ENCODE measurements around the gene FAM131A. TPM values are rescaled to one million over a fixed set of nuclear protein-coding genes. Genes with fewer than 3 reads are reported as not detected.

FAM131A gene
- total RNA-seq, 1 experiment from 2014 or later = 23.0 TPM

GRCh38 chr3:184323696-184324095 lies 13.7 kb upstream of the FAM131A start (continued):
- TF ChIP-seq MYBL2 (CRISPR knock-in tag; IDR thresholded peaks at IDR 0.05) = no peak
- no peak for TF ChIP-seq SMAD4 (CRISPR knock-in tag; IDR thresholded peaks at IDR 0.05)
- TF ChIP-seq ZSCAN18 (CRISPR knock-in tag; IDR thresholded peaks at IDR 0.05) = no peak
- no peak for TF ChIP-seq TEAD1 (CRISPR knock-in tag; IDR thresholded peaks at IDR 0.05)

GRCh38 chr3:184325269-184325668 lies 12.1 kb upstream of the FAM131A start:
- no peak for ATAC-seq
- H3K27me3 Mint-ChIP-seq (ENCODE audit: low read depth) = no peaks in the 10 kb centered on the region
- no peaks in the 10 kb centered on the region for H3K9me3 Mint-ChIP-seq
- no peaks in the 10 kb centered on the region for H3K4me1 Mint-ChIP-seq
- H3K27ac Mint-ChIP-seq = no peak overlapping the region
- TF ChIP-seq ZNF232 (CRISPR knock-in tag; IDR thresholded peaks at IDR 0.05) (no peak), NR1H2 (CRISPR knock-in tag; IDR thresholded peaks at IDR 0.05) (no peak), CTCF (IDR thresholded peaks at IDR 0.05) (no peak), NFE2L1 (CRISPR knock-in tag; IDR thresholded peaks at IDR 0.05) (no peak), NR3C1 (CRISPR knock-in tag; conservative IDR thresholded peaks at IDR 0.05; ENCODE audit: low read depth) (no peak)
- TF ChIP-seq, protein P1, sequence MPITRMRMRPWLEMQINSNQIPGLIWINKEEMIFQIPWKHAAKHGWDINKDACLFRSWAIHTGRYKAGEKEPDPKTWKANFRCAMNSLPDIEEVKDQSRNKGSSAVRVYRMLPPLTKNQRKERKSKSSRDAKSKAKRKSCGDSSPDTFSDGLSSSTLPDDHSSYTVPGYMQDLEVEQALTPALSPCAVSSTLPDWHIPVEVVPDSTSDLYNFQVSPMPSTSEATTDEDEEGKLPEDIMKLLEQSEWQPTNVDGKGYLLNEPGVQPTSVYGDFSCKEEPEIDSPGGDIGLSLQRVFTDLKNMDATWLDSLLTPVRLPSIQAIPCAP (CRISPR knock-in tag; IDR thresholded peaks at IDR 0.05) = no peak
- TF ChIP-seq, protein P2, sequence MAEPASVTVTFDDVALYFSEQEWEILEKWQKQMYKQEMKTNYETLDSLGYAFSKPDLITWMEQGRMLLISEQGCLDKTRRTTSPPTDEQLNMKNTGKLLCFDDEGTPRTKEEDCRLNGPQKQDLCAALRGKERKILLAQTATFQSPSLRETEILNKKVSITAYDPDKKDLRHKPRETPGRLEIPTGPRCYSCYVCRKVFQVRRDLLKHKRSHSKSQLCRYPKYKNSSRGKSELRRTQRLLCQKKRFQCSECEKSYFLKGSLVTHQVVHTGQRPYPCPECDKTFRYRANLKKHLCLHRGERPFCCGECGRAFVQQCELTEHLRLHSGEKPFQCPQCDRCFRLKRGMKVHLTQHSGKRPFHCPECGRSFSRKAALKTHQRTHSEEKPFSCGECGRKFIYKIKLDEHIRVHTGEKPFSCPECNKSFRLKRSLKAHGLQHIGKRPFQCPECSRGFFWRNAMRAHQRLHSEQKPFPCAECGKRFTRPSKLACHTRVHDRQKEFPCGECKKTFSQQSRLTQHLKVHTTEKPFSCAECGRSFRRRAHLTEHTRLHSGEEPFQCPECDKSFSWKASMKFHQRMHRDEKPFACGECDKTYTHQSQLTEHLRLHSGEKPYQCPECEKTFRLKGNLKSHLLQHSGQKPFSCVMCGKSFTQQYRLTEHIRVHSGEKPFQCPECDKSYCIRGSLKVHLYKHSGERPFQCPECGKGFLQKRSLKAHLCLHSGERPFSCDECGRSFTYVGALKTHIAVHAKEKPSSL (CRISPR knock-in tag; conservative IDR thresholded peaks at IDR 0.05) = no peak
- TF ChIP-seq, protein P3, sequence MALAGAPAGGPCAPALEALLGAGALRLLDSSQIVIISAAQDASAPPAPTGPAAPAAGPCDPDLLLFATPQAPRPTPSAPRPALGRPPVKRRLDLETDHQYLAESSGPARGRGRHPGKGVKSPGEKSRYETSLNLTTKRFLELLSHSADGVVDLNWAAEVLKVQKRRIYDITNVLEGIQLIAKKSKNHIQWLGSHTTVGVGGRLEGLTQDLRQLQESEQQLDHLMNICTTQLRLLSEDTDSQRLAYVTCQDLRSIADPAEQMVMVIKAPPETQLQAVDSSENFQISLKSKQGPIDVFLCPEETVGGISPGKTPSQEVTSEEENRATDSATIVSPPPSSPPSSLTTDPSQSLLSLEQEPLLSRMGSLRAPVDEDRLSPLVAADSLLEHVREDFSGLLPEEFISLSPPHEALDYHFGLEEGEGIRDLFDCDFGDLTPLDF (CRISPR knock-in tag; IDR thresholded peaks at IDR 0.05) = no peak
- H3K36me3 Mint-ChIP-seq = peaks cover 96% of the 10 kb centered on the region
- ChIA-PET CTCF (no interaction called here), POLR2A (no interaction called here)
- no peak for DNase-seq (ENCODE audit: low spot score)
- H3K4me3 Mint-ChIP-seq = no peak overlapping the region

- no peaks in the 10 kb centered on the region for H3K9me3 Mint-ChIP-seq
- H3K36me3 Mint-ChIP-seq = peaks cover 96% of the 10 kb centered on the region
- H3K27ac Mint-ChIP-seq = no peak overlapping the region
- no peak for TF ChIP-seq JUN (CRISPR knock-in tag; IDR thresholded peaks at IDR 0.05)
- H3K4me1 Mint-ChIP-seq = no peaks in the 10 kb centered on the region
- ATAC-seq = no peak
- no peaks in the 10 kb centered on the region for H3K27me3 Mint-ChIP-seq (ENCODE audit: low read depth)
- DNase-seq (ENCODE audit: low spot score) = no peak
- ChIA-PET POLR2A (no interaction called here), CTCF (no interaction called here)
- H3K4me3 Mint-ChIP-seq = no peak overlapping the region
Observed at GRCh38 chr3:184325715-184326369, 11.6 kb upstream of the FAM131A start.

GRCh38 chr3:184327171-184327570 lies 10.2 kb upstream of the FAM131A start:
- Mint-ChIP-seq H3K4me3 (no peak overlapping the region), H3K36me3 (peaks cover 96% of the 10 kb centered on the region), H3K27me3 (ENCODE audit: low read depth) (no peaks in the 10 kb centered on the region), H3K27ac (no peak overlapping the region), H3K4me1 (no peaks in the 10 kb centered on the region), H3K9me3 (no peaks in the 10 kb centered on the region)
- DNase-seq (ENCODE audit: low spot score) (no peak), ATAC-seq (no peak)
- POLR2A ChIA-PET = no interaction called here
- CTCF ChIA-PET = interaction anchor here (1.3 kb wide), 1 partner anchor 44 kb away, joined by 5 read pairs; no protein-coding TSS in a partner anchor
- no peak for TF ChIP-seq E2F5 (CRISPR knock-in tag; IDR thresholded peaks at IDR 0.05)
- TF ChIP-seq ZNF532 (CRISPR knock-in tag; IDR thresholded peaks at IDR 0.05; ENCODE audit: borderline replicate concordance) = no peak

Data from WTC11 (cell line).